Skin epidermis (tissue), 12 donors: ENCODE measurements around the gene GLRX5.
"Not testable (repeated sequence)": the region's sequence is repeated elsewhere in the genome, so short reads cannot be mapped to it uniquely, and the experiment has no call there.

Experiments
- H3K27ac ChIP-seq, 21 experiments: fragments of 200-600 bp; sonication (generic) in 11 of 21; one replicate each; pipeline ENCODE4 v1.5.0; 2020; ENCODE audit warnings: mild to moderate bottlenecking in 3 of 21, inconsistent platforms in 2 of 21, moderate library complexity in 2 of 21
- H3K4me3 ChIP-seq, 7 experiments: fragments of 200-600 bp; sonication (generic) in 2 of 7; one replicate each; pipeline ENCODE4 v1.5.0; 2020; ENCODE audit warnings: inconsistent platforms in 2 of 7, mild to moderate bottlenecking in 2 of 7, moderate library complexity in 1 of 7

GLRX5 gene

DNA sequence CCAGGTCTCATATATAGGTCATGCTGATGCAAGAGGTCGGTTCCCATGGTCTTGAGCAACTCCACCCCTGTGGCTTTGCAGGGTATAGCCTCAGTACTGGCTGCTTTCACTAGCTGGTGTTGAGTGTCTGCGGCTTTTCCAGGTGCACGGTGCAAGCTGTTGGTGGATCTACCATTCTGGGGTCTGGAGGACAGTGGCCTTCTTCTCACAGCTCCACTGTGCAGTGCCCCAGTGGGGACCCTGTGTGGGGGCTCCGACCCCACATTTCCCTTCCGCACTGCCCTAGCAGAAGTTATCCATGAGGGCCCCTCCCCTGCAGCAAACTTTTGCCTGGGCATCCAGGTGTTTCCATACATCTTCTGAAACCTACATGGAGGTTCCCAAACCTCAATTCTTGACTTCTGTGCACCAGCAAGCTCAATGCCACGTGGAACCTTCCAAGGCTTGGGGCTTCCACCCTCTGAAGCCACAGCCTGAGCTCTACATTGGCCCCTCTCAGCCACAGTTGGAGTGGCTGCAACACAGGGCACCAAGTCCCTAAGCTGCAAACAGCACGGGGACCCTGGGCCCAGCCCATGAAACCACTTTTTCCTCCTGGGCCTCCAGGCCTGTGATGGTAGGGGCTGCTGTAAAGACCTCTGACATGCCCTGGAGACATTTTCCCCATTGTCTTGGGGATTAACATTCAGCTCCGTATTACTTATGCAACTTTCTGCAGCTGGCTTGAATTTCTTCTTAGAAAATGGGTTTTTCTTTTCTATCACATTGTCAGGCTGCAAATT is 49.2 kb downstream of the GLRX5 start:
- H3K27ac ChIP-seq, H3K4me3 ChIP-seq: not testable (repeated sequence)

DNA sequence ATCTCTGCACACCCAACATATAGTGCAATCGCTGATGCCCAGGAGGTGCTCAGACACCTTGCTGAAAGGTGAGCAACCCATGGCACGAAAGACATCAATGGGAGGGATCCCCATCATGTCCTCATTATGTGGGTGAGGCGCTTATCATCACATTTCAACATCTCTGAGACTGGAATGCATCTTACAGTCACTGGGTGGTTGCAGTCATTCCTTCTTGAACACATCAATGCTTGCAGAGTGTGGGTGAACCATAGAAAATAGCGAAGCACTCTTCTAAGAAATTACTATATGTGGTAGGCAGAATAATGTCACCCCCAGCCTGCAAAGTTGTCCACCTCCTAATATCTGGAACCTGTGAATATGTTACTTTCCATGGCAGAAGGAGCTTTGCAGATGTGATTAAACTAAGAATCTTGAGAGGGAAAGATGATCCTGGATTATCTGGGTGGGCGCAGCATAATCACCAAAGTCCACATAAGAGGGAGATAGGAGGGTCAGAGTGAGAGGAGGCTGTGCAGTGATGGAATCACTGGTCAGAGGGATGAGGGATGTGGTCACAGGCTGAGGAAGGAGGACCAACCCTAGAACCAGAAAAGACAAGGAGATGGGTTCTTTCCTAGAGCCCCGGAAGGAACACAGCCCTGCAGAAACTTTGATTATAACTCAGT is 51.2 kb downstream of the GLRX5 start:
- no peak overlapping the region for H3K4me3 ChIP-seq

DNA sequence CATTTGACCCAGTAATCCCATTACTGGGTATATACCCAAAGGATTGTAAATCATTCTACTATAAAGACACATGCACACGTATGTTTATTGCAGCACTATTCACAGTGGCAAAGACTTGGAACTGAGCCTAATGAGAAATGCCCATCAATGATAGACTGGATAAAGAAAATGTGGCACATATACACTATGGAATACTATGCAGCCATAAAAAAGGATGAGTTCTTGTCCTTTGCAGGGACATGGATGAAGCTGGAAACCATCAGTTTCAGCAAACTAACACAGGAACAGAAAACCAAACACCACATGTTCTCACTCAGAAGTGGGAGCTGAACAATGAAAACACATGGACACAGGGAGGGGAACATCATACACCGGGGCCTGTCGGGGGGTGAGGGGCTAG is 56.3 kb downstream of the GLRX5 start:
- H3K27ac ChIP-seq, H3K4me3 ChIP-seq: not testable (repeated sequence)

More for the DNA sequence above, 51.2 kb downstream of the GLRX5 start:
- no peak overlapping the region for H3K27ac ChIP-seq
